OCI-LY1 (cell line): ENCODE results near the gene NRDC.

Source experiments
- CTCF ChIP-seq: fragments of 200-600 bp; sonication (generic), shearing (Covaris generic); IDR thresholded peaks from 2 replicates; pipeline ENCODE4 v1.5.1; 2017; ENCODE audit warnings: mild to moderate bottlenecking, antibody characterized with exemption, low read length, moderate library complexity, mixed read lengths
- EZH2 ChIP-seq: fragments of 200-600 bp; sonication (generic), shearing (Covaris generic); IDR thresholded peaks from 2 replicates; pipeline ENCODE4 v1.8.0; 2017; ENCODE audit warnings: borderline replicate concordance, mixed run types, mild to moderate bottlenecking, antibody characterized with exemption, low read length, moderate library complexity, mixed read lengths

GRCh38 chr1:51906306-51907078 is 28.0 kb upstream of the NRDC start:
- TF ChIP-seq CTCF (no peak), EZH2 (no peak)
